Endothelial cell (in vitro differentiated cells): Measurements from ENCODE around the gene PSMG3. TPM values are rescaled to one million over a fixed set of nuclear protein-coding genes. Genes with fewer than 3 reads are reported as not detected.

Source experiments
- DNase-seq: peaks from one replicate; pipeline ENCODE4 v3.0.0; 2021; ENCODE audit warnings: low spot score
- H3K27ac Mint-ChIP-seq: one replicate; pipeline ENCODE4 v1.8.0; 2021; ENCODE audit warnings: mixed read lengths, inconsistent platforms; ENCODE audit not compliant: unreplicated experiment
- H3K27me3 Mint-ChIP-seq: one replicate; pipeline ENCODE4 v1.8.0; 2021; ENCODE audit warnings: mild to moderate bottlenecking, moderate library complexity, mixed read lengths, inconsistent platforms; ENCODE audit not compliant: unreplicated experiment
- H3K36me3 Mint-ChIP-seq: one replicate; pipeline ENCODE4 v1.8.0; 2021; ENCODE audit warnings: mild to moderate bottlenecking, low read depth, mixed read lengths, inconsistent platforms; ENCODE audit not compliant: unreplicated experiment
- H3K4me1 Mint-ChIP-seq: one replicate; pipeline ENCODE4 v1.8.0; 2021; ENCODE audit warnings: mild to moderate bottlenecking, mixed read lengths, inconsistent platforms; ENCODE audit not compliant: unreplicated experiment
- H3K4me3 Mint-ChIP-seq: one replicate; pipeline ENCODE4 v1.8.0; 2021; ENCODE audit warnings: mild to moderate bottlenecking, mixed read lengths, inconsistent platforms; ENCODE audit not compliant: unreplicated experiment
- H3K9me3 Mint-ChIP-seq: one replicate; pipeline ENCODE4 v1.8.0; 2021; ENCODE audit warnings: mixed read lengths, inconsistent platforms; ENCODE audit not compliant: unreplicated experiment
- CTCF ChIP-seq: fragments of 200-600 bp; sonication (generic); IDR thresholded peaks from one replicate; pipeline ENCODE4 v1.5.0; 2021; ENCODE audit warnings: antibody characterized with exemption; ENCODE audit not compliant: unreplicated experiment
- total RNA-seq: library from RNA; stranded (reverse); fragmentation: NEBNext Ultra II Directional; extraction: Animal tissue kit (Norgen Biotek cat#: 25700); gene quantifications from one replicate; pipeline ENCODE4 v1.2.1, GENCODE V29; 2021; ENCODE audit not compliant: unreplicated experiment

PSMG3 gene
- total RNA-seq, 1 donor from 2014 or later: 20.3 TPM

DNA sequence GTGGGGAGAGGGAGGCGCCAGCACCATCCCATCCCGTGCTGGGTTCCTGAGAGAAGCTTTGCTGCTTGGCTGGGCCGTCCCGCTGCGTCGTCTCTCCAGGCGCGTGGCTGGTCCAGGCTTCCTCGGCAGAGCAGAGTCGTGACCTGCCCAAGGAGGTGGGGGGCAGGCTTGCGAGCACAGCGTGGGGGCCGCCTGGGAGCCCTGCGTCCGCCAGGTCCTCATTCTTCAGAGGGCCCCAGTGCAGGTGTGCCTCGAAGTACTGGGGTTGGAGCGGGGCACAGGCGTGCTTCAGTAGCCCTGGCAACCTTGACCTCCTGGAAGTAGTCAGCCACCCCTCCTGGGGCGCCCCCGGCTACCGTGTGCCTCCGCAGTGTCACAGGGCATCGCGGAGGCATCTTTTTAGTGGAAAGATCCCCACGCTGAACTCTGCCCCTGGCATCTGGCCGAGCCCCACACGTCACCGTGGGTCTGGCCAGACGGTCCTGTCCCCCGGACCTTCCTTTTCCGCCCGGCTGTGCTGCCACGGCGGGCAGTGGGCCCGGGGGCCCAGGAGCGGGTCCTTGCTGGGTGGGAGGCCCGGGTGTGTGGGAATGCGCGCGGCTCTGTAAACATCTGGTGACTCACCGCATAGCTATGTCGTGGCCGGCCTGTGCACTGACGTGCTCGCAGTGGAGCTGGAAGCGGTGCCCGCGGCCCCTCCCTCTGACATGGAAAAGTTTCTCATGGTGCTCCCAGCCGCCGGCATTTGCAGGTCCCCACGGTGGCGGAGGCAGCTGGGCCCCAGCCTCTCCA, 32.9 kb downstream of the PSMG3 start:
- H3K27me3 Mint-ChIP-seq: peaks cover 4% of the 10 kb centered on the region
- no peak for TF ChIP-seq CTCF
- peak overlapping the region; percentile 80 for H3K27ac Mint-ChIP-seq
- H3K36me3 Mint-ChIP-seq: no peaks in the 10 kb centered on the region
- no peak overlapping the region for H3K4me3 Mint-ChIP-seq
- peaks cover 2% of the 10 kb centered on the region for H3K4me1 Mint-ChIP-seq
- DNase-seq: peak; percentile 64
- H3K9me3 Mint-ChIP-seq: no peaks in the 10 kb centered on the region

DNA sequence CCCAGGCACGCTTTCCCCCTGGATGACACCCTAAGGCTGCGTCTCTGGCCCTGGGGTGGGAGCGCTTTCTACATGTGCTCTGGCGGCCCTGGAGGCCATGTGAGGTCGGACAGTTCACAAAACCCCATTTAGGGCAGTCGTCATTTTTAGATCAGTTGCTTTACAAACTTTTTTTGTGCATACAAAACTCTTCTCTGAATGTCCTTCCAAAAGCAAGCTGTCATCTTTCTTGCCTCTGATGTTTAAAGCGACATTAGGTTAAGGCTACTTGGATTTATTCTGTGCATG, 33.4 kb downstream of the PSMG3 start:
- peaks cover 6% of the 10 kb centered on the region for H3K27me3 Mint-ChIP-seq
- H3K4me1 Mint-ChIP-seq: peaks cover 2% of the 10 kb centered on the region
- H3K4me3 Mint-ChIP-seq: no peak overlapping the region
- no peak for DNase-seq
- no peaks in the 10 kb centered on the region for H3K36me3 Mint-ChIP-seq
- no peaks in the 10 kb centered on the region for H3K9me3 Mint-ChIP-seq
- H3K27ac Mint-ChIP-seq: peak overlapping the region; percentile 80
- no peak for TF ChIP-seq CTCF

GRCh38 chr7:1535701-1536454, 34.0 kb downstream of the PSMG3 start:
- Mint-ChIP-seq H3K27me3 (peaks cover 6% of the 10 kb centered on the region), H3K36me3 (no peaks in the 10 kb centered on the region), H3K4me1 (peaks cover 2% of the 10 kb centered on the region), H3K9me3 (no peaks in the 10 kb centered on the region), H3K4me3 (no peak overlapping the region), H3K27ac (peak overlapping the region; percentile 80)
- no peak for DNase-seq
- no peak for TF ChIP-seq CTCF

- no peak overlapping the region for H3K4me3 Mint-ChIP-seq
- peaks cover 6% of the 10 kb centered on the region for H3K27me3 Mint-ChIP-seq
- DNase-seq: no peak
- H3K4me1 Mint-ChIP-seq: peaks cover 2% of the 10 kb centered on the region
- H3K36me3 Mint-ChIP-seq: no peaks in the 10 kb centered on the region
- no peak for TF ChIP-seq CTCF
- H3K9me3 Mint-ChIP-seq: no peaks in the 10 kb centered on the region
- no peak overlapping the region for H3K27ac Mint-ChIP-seq
These were observed 34.8 kb downstream of the PSMG3 start for GRCh38 chr7:1535100-1535458.

GRCh38 chr7:1534330-1535099, 35.3 kb downstream of the PSMG3 start:
- Mint-ChIP-seq H3K27ac (no peak overlapping the region), H3K36me3 (no peaks in the 10 kb centered on the region), H3K9me3 (no peaks in the 10 kb centered on the region), H3K4me3 (no peak overlapping the region), H3K4me1 (peaks cover 2% of the 10 kb centered on the region), H3K27me3 (peaks cover 6% of the 10 kb centered on the region)
- no peak for TF ChIP-seq CTCF
- no peak for DNase-seq
